NT2/D1 (cell line): ENCODE measurements around the gene SYK.

ENCODE experiments used
- SUZ12 ChIP-seq: IDR thresholded peaks from 2 replicates; pipeline ENCODE4 v1.6.1; 2011; ENCODE audit not compliant: insufficient read length, insufficient read depth; ENCODE audit errors: extremely low read depth
- YY1 ChIP-seq: IDR thresholded peaks from 2 replicates; pipeline ENCODE4 v1.6.1; 2011; ENCODE audit not compliant: insufficient read length, insufficient read depth
- ZNF274 ChIP-seq: IDR thresholded peaks from 2 replicates; pipeline ENCODE4 v1.6.1; 2011; ENCODE audit warnings: mild to moderate bottlenecking, low read depth, low read length

- TF ChIP-seq SUZ12 (no peak), ZNF274 (no peak), YY1 (no peak)
Measured at GRCh38 chr9:90871327-90871935, 69.8 kb downstream of the SYK start.
